GM23338 (cell line): ENCODE measurements around the gene AKAP4.

ENCODE experiments used
- CTCF ChIP-seq, 2 experiments: fragments of 200-600 bp in 1 of 2; sonication (generic) in 1 of 2; conservative IDR thresholded peaks; 2 replicates each; pipeline versions ENCODE4 v1.5.1 to v1.6.1; 2016 to 2017; ENCODE audit warnings: antibody characterized with exemption in 2 of 2, low read depth in 2 of 2, mild to moderate bottlenecking in 2 of 2, moderate library complexity in 1 of 2
- EZH2 ChIP-seq: fragments of 200-600 bp; sonication (generic); IDR thresholded peaks from one replicate; pipeline ENCODE4 v1.8.0; 2017; ENCODE audit warnings: antibody characterized with exemption, mild to moderate bottlenecking, low read depth; ENCODE audit not compliant: unreplicated experiment

GRCh38 chrX:50188859-50189600, 11.8 kb downstream of the AKAP4 start:
- TF ChIP-seq EZH2 (no peak), CTCF (conservative IDR thresholded peaks at IDR 0.05; ENCODE audit: low read depth in 2 of 2) (no peak)
